ENCODE measurements around the gene G6PC1.

Gene G6PC1

DNA sequence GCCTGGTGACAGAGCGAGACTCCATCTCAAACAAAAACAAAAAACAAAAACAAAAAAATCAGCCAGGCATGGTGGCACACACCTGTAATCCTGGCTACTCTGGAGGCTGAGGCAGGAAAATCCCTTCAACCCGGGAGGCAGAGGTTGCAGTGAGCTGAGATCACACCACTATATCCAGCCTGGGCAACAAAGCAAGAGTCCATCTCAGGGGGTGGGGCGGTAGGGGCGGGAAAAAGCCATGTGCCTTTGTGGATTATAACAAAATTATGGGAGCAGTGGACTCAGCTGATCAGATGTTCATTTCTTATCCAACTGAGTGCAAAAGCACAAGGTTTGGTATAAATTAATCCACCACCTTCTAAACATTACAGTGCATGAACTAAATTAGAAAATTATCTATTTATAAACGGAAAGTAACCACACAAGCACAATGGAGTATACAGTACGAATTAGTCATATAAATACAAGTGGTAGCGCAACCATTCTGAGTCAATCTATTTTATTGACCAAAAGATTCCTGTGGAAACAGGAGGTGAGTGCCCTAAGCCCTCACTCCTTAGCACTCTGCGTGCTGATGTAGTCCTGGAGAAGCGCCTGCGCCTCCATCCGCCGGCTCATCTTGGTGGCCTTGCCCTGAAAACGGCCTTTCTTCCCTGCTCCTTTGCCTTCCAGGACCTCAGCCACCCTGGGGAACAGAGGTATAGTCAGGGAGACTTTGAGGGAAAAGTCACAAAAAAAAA, 49.6 kb downstream of the G6PC1 start:
- H3K4me3 ChIP-seq (ENCODE audit: low read depth, low read length, poor library complexity, severe bottlenecking): no peak overlapping the region
- no peak overlapping the region for H2AFZ ChIP-seq (ENCODE audit: low read length)
- no peaks in the 10 kb centered on the region for H3F3A ChIP-seq (ENCODE audit: insufficient read depth, low read length)
- no peaks in the 10 kb centered on the region for H3K79me2 ChIP-seq (ENCODE audit: insufficient read depth, low read length)
- no peaks in the 10 kb centered on the region for H3K9me3 ChIP-seq (ENCODE audit: low read length)
- TF ChIP-seq, protein P1, sequence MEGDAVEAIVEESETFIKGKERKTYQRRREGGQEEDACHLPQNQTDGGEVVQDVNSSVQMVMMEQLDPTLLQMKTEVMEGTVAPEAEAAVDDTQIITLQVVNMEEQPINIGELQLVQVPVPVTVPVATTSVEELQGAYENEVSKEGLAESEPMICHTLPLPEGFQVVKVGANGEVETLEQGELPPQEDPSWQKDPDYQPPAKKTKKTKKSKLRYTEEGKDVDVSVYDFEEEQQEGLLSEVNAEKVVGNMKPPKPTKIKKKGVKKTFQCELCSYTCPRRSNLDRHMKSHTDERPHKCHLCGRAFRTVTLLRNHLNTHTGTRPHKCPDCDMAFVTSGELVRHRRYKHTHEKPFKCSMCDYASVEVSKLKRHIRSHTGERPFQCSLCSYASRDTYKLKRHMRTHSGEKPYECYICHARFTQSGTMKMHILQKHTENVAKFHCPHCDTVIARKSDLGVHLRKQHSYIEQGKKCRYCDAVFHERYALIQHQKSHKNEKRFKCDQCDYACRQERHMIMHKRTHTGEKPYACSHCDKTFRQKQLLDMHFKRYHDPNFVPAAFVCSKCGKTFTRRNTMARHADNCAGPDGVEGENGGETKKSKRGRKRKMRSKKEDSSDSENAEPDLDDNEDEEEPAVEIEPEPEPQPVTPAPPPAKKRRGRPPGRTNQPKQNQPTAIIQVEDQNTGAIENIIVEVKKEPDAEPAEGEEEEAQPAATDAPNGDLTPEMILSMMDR (IDR thresholded peaks at IDR 0.05; ENCODE audit: low read length): no peak
- no peak overlapping the region for H3K4me2 ChIP-seq (ENCODE audit: low read length)
- no peaks in the 10 kb centered on the region for H4K20me1 ChIP-seq (ENCODE audit: insufficient read depth, low read length)
- no peaks in the 10 kb centered on the region for H3K9me2 ChIP-seq (ENCODE audit: low read depth, low read length)
- H3K27me3 ChIP-seq (ENCODE audit: insufficient read depth, low read length): no peaks in the 10 kb centered on the region
- H3K36me3 ChIP-seq (ENCODE audit: insufficient read depth, low read length): peaks cover 63% of the 10 kb centered on the region
- H3K4me1 ChIP-seq (ENCODE audit: insufficient read depth, low read length, severe bottlenecking): no peaks in the 10 kb centered on the region
- no peak overlapping the region for H3K27ac ChIP-seq (ENCODE audit: low read depth, low read length, poor library complexity, severe bottlenecking)
- no peak overlapping the region for H3K9ac ChIP-seq (ENCODE audit: low read length)
